CD8-positive, alpha-beta memory T cell (primary cell): ENCODE results near the gene SEMA4C. TPM values are rescaled to one million over a fixed set of nuclear protein-coding genes. Genes with fewer than 3 reads are reported as not detected.
A peak's percentile ranks its signal among the peaks of the same experiment; 100 is the strongest.

Experiments
- CTCF ChIA-PET: fragments of 350-600 bp; sonication (Branson Sonifier 250); formaldehyde crosslinking; loops from one replicate; lab custom pipeline; 2021; ENCODE audit warnings: antibody characterized with exemption; lab: Charles Lee
- POLR2A ChIA-PET: fragments of 350-600 bp; sonication (Branson Sonifier 250); formaldehyde crosslinking; loops from one replicate; lab custom pipeline; 2021; ENCODE audit warnings: antibody characterized with exemption; lab: Charles Lee
- DNase-seq, 5 donors: peaks; one replicate each; pipeline versions ENCODE4 v3.0.0 to v3.0.0-alpha.2; 2020 to 2022; ENCODE audit warnings: mixed read lengths in 1 of 5
- H3K27ac ChIP-seq: one replicate; pipeline ENCODE4 v1.7.0; 2013; ENCODE audit warnings: low read depth, mild to moderate bottlenecking, low read length, moderate library complexity
- H3K27me3 ChIP-seq: 2 replicates; pipeline ENCODE4 v1.7.0; 2013; ENCODE audit warnings: low read length, mild to moderate bottlenecking; ENCODE audit not compliant: insufficient read depth, poor library complexity, severe bottlenecking
- H3K36me3 ChIP-seq: 2 replicates; pipeline ENCODE4 v1.7.0; 2013; ENCODE audit warnings: mild to moderate bottlenecking, low read length, moderate library complexity; ENCODE audit not compliant: insufficient read depth
- H3K4me1 ChIP-seq: 2 replicates; pipeline ENCODE4 v1.7.0; 2013; ENCODE audit warnings: mild to moderate bottlenecking, low read length, moderate library complexity; ENCODE audit not compliant: insufficient read depth
- H3K4me3 ChIP-seq: 2 replicates; pipeline ENCODE4 v1.7.0; 2013; ENCODE audit warnings: mild to moderate bottlenecking, low read length
- H3K9me3 ChIP-seq: 2 replicates; pipeline ENCODE4 v1.7.0; 2013; ENCODE audit warnings: mild to moderate bottlenecking, low read length
- H3K27ac Mint-ChIP-seq, 8 donors: one replicate each; pipeline ENCODE4 v1.8.0; 2020 to 2021; ENCODE audit warnings: mixed read lengths in 8 of 8, mild to moderate bottlenecking in 6 of 8, inconsistent platforms in 3 of 8, moderate library complexity in 3 of 8
- H3K27me3 Mint-ChIP-seq, 2 donors: one replicate each; pipeline ENCODE4 v1.8.0; 2020 to 2021; ENCODE audit warnings: mixed read lengths in 2 of 2, mild to moderate bottlenecking in 1 of 2, moderate library complexity in 1 of 2
- H3K36me3 Mint-ChIP-seq, 3 donors: one replicate each; pipeline ENCODE4 v1.8.0; 2020 to 2021; ENCODE audit warnings: mixed read lengths in 3 of 3, inconsistent platforms in 1 of 3, mild to moderate bottlenecking in 1 of 3
- H3K4me1 Mint-ChIP-seq, 3 donors: one replicate each; pipeline ENCODE4 v1.8.0; 2020 to 2021; ENCODE audit warnings: mixed read lengths in 3 of 3, inconsistent platforms in 1 of 3, mild to moderate bottlenecking in 1 of 3
- H3K4me3 Mint-ChIP-seq, 7 donors: one replicate each; pipeline ENCODE4 v1.8.0; 2020 to 2021; ENCODE audit warnings: mixed read lengths in 7 of 7, mild to moderate bottlenecking in 6 of 7, moderate library complexity in 4 of 7, inconsistent platforms in 2 of 7
- H3K9me3 Mint-ChIP-seq, 5 donors: one replicate each; pipeline ENCODE4 v1.8.0; 2020 to 2022; ENCODE audit warnings: mixed read lengths in 5 of 5, mild to moderate bottlenecking in 3 of 5, moderate library complexity in 2 of 5, inconsistent platforms in 1 of 5
- polyA plus RNA-seq: library from polyadenylated mRNA; unstranded; fragments of 300-500 nt; fragmentation: Illumina TruSeq; gene quantifications from one replicate; pipeline ENCODE4 v1.2.3, GENCODE V29; 2021
- total RNA-seq, 2 experiments: library from RNA; stranded (reverse); gene quantifications; one replicate each; pipeline ENCODE4 v1.2.3, GENCODE V29; 2021

Gene SEMA4C
- total and polyA plus RNA-seq, 3 experiments from 2014 or later: 7.1 to 18.7 (median 16.6) TPM

GRCh38 chr2:96903815-96904214 is 33.9 kb upstream of the SEMA4C start:
- no peaks in the 10 kb centered on the region for H3K36me3 Mint-ChIP-seq
- H3K4me3 ChIP-seq: no peak overlapping the region

GRCh38 chr2:96903318-96903717 is 33.4 kb upstream of the SEMA4C start:
- H3K27me3 ChIP-seq: no peaks in the 10 kb centered on the region
- no peaks in the 10 kb centered on the region for H3K4me1 ChIP-seq
- Mint-ChIP-seq H3K9me3 (no peaks in the 10 kb centered on the region), H3K27me3 (no peaks in the 10 kb centered on the region), H3K4me3 (no peak overlapping the region), H3K27ac (no peak overlapping the region), H3K4me1 (peaks cover 6 to 24% (median 9%) of the 10 kb centered on the region in 3 donors), H3K36me3 (no peaks in the 10 kb centered on the region)
- no peak overlapping the region for H3K4me3 ChIP-seq
- ChIA-PET CTCF (interaction anchor here (2.0 kb wide), 1 partner anchor 45 kb away, joined by 5 read pairs; the partner anchor contains the start of gene ANKRD39), POLR2A (no interaction called here)
- no peaks in the 10 kb centered on the region for H3K36me3 ChIP-seq
- H3K27ac ChIP-seq: no peak overlapping the region
- no peaks in the 10 kb centered on the region for H3K9me3 ChIP-seq
- no peak for DNase-seq

More at GRCh38 chr2:96903815-96904214, 33.9 kb upstream of the SEMA4C start:
- H3K4me1 Mint-ChIP-seq: peaks cover 6 to 21% (median 7%) of the 10 kb centered on the region in 3 donors
- H3K9me3 Mint-ChIP-seq: no peaks in the 10 kb centered on the region
- POLR2A ChIA-PET: no interaction called here
- no peaks in the 10 kb centered on the region for H3K36me3 ChIP-seq
- DNase-seq: no peak
- H3K27ac Mint-ChIP-seq: no peak overlapping the region
- no peaks in the 10 kb centered on the region for H3K9me3 ChIP-seq
- no peaks in the 10 kb centered on the region for H3K27me3 Mint-ChIP-seq
- H3K4me3 Mint-ChIP-seq: no peak overlapping the region
- no peaks in the 10 kb centered on the region for H3K27me3 ChIP-seq
- CTCF ChIA-PET: interaction anchor here (0.8 to 2.0 kb wide), 3 partner anchors 16 to 46 kb away, joined by 3 to 5 read pairs (median 3); partner anchors contain the start of gene ANKRD39
- H3K27ac ChIP-seq: no peak overlapping the region
- H3K4me1 ChIP-seq: no peaks in the 10 kb centered on the region

GRCh38 chr2:96900237-96900636 is 30.4 kb upstream of the SEMA4C start:
- H3K4me1 Mint-ChIP-seq: peaks cover 26 to 53% (median 32%) of the 10 kb centered on the region in 3 donors
- no peak for DNase-seq
- Histone ChIP-seq H3K9me3 (no peaks in the 10 kb centered on the region), H3K4me3 (no peak overlapping the region), H3K27ac (no peak overlapping the region), H3K4me1 (peaks cover 15% of the 10 kb centered on the region), H3K27me3 (no peaks in the 10 kb centered on the region), H3K36me3 (no peaks in the 10 kb centered on the region)
- H3K4me3 Mint-ChIP-seq: no peak overlapping the region
- no peaks in the 10 kb centered on the region for H3K36me3 Mint-ChIP-seq
- CTCF ChIA-PET: interaction anchor here (0.7 to 1.2 kb wide), 2 partner anchors 32 to 42 kb away, joined by 3 to 4 read pairs; partner anchors contain the start of gene ANKRD39
- H3K27ac Mint-ChIP-seq: peak overlapping the region in 1 of 8 donors; percentile 47
- POLR2A ChIA-PET: interaction anchor here (0.6 kb wide), 1 partner anchor 9 kb away, joined by 3 read pairs; no protein-coding TSS in a partner anchor
- no peaks in the 10 kb centered on the region for H3K9me3 Mint-ChIP-seq
- no peaks in the 10 kb centered on the region for H3K27me3 Mint-ChIP-seq

- DNase-seq: no peak
- no peaks in the 10 kb centered on the region for H3K36me3 Mint-ChIP-seq
- no peaks in the 10 kb centered on the region for H3K36me3 ChIP-seq
- ChIA-PET POLR2A (no interaction called here), CTCF (interaction anchor here (1.2 kb wide), 1 partner anchor 31 kb away, joined by 4 read pairs; no protein-coding TSS in a partner anchor)
- peaks cover 19% of the 10 kb centered on the region for H3K4me1 ChIP-seq
- H3K9me3 ChIP-seq: no peaks in the 10 kb centered on the region
- no peaks in the 10 kb centered on the region for H3K27me3 Mint-ChIP-seq
- H3K27ac ChIP-seq: no peak overlapping the region
- no peak overlapping the region for H3K4me3 ChIP-seq
- peaks cover 31 to 58% (median 36%) of the 10 kb centered on the region in 3 donors for H3K4me1 Mint-ChIP-seq
- H3K4me3 Mint-ChIP-seq: no peak overlapping the region
- no peak overlapping the region for H3K27ac Mint-ChIP-seq
- no peaks in the 10 kb centered on the region for H3K27me3 ChIP-seq
- H3K9me3 Mint-ChIP-seq: no peaks in the 10 kb centered on the region
Measured at GRCh38 chr2:96899413-96899741, 29.5 kb upstream of the SEMA4C start.

- DNase-seq: no peak
- POLR2A ChIA-PET: no interaction called here
- Mint-ChIP-seq H3K4me1 (peaks cover 28 to 54% (median 33%) of the 10 kb centered on the region in 3 donors), H3K27me3 (no peaks in the 10 kb centered on the region), H3K36me3 (no peaks in the 10 kb centered on the region), H3K4me3 (no peak overlapping the region), H3K27ac (peak overlapping the region in 1 of 8 donors; percentile 40), H3K9me3 (no peaks in the 10 kb centered on the region)
- Histone ChIP-seq H3K27me3 (no peaks in the 10 kb centered on the region), H3K27ac (no peak overlapping the region), H3K4me3 (no peak overlapping the region), H3K4me1 (peaks cover 19% of the 10 kb centered on the region), H3K9me3 (no peaks in the 10 kb centered on the region), H3K36me3 (no peaks in the 10 kb centered on the region)
- CTCF ChIA-PET: interaction anchor here (1.2 kb wide), 1 partner anchor 30 kb away, joined by 4 read pairs; no protein-coding TSS in a partner anchor
Measured at GRCh38 chr2:96898641-96899412, 28.9 kb upstream of the SEMA4C start.

- no peaks in the 10 kb centered on the region for H3K27me3 Mint-ChIP-seq
- H3K36me3 Mint-ChIP-seq: no peaks in the 10 kb centered on the region
- ChIA-PET CTCF (no interaction called here), POLR2A (no interaction called here)
- H3K4me3 Mint-ChIP-seq: no peak overlapping the region
- H3K4me1 Mint-ChIP-seq: peaks cover 32 to 57% (median 32%) of the 10 kb centered on the region in 3 donors
- H3K27me3 ChIP-seq: no peaks in the 10 kb centered on the region
- H3K36me3 ChIP-seq: no peaks in the 10 kb centered on the region
- no peak for DNase-seq
- H3K27ac Mint-ChIP-seq: peak overlapping the region in 2 of 8 donors; percentile 60 to 82
- no peaks in the 10 kb centered on the region for H3K9me3 ChIP-seq
- no peak overlapping the region for H3K4me3 ChIP-seq
- H3K4me1 ChIP-seq: peaks cover 21% of the 10 kb centered on the region
- H3K27ac ChIP-seq: no peak overlapping the region
- no peaks in the 10 kb centered on the region for H3K9me3 Mint-ChIP-seq
Measured at GRCh38 chr2:96898135-96898505, 28.2 kb upstream of the SEMA4C start.

GRCh38 chr2:96897491-96898134 is 27.7 kb upstream of the SEMA4C start:
- Mint-ChIP-seq H3K27ac (peak overlapping the region in 3 of 8 donors; percentile 19 to 82 (median 60)), H3K27me3 (no peaks in the 10 kb centered on the region), H3K36me3 (no peaks in the 10 kb centered on the region), H3K4me3 (peak overlapping the region in 1 of 7 donors; percentile 29), H3K4me1 (peaks cover 36 to 62% (median 37%) of the 10 kb centered on the region in 3 donors), H3K9me3 (no peaks in the 10 kb centered on the region)
- CTCF ChIA-PET: no interaction called here
- Histone ChIP-seq H3K4me3 (no peak overlapping the region), H3K27ac (peak overlapping the region; percentile 24), H3K36me3 (no peaks in the 10 kb centered on the region), H3K9me3 (no peaks in the 10 kb centered on the region), H3K4me1 (peaks cover 26% of the 10 kb centered on the region), H3K27me3 (no peaks in the 10 kb centered on the region)
- DNase-seq: no peak
- POLR2A ChIA-PET: no interaction called here
